Measurements from ENCODE around the gene SGSM1.

SGSM1 gene

DNA sequence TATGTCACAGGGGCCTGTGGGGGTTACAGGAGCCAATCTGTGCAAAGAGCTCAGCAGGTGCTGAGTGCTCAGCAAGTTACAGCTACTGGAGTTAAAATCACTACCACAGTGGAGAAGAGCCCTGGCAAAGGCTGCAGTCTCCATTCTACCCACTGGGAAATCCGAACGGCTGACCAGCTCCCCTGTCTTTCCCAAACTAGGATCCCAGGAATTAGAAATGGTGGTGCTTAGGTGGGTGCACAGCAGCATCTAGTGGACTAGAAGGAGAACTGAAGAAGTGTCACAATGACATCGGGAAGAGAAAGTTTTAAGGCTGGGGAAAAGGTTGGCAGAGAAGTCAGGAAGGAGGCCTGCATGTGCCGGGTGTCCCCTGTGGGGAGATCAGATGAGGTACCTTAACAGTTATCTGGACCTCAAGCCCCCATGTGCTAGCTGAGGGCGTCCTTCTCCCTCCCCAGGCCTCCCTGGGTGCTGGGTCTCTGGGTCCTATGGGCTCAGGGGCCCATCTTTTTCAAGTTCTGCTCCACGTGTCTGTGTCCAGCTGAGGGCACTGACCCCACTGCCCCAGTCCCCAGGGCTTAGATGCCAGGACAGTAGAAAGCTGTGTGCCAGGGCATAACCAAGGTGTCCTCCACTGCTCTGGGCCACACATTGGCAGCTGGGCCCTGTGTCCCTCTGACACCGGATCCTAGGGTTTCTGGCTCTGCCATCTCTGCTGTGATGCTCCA, 33.4 kb upstream of the SGSM1 start (continued):
- TF ChIP-seq, protein P1, sequence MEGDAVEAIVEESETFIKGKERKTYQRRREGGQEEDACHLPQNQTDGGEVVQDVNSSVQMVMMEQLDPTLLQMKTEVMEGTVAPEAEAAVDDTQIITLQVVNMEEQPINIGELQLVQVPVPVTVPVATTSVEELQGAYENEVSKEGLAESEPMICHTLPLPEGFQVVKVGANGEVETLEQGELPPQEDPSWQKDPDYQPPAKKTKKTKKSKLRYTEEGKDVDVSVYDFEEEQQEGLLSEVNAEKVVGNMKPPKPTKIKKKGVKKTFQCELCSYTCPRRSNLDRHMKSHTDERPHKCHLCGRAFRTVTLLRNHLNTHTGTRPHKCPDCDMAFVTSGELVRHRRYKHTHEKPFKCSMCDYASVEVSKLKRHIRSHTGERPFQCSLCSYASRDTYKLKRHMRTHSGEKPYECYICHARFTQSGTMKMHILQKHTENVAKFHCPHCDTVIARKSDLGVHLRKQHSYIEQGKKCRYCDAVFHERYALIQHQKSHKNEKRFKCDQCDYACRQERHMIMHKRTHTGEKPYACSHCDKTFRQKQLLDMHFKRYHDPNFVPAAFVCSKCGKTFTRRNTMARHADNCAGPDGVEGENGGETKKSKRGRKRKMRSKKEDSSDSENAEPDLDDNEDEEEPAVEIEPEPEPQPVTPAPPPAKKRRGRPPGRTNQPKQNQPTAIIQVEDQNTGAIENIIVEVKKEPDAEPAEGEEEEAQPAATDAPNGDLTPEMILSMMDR (tag by site-specific recombination; IDR thresholded peaks at IDR 0.05), result peak; percentile 84
- TF ChIP-seq ZNF560 (tag by site-specific recombination; IDR thresholded peaks at IDR 0.05; ENCODE audit: borderline replicate concordance), result no peak
- TF ChIP-seq OSR2 (tag by site-specific recombination; IDR thresholded peaks at IDR 0.05), result no peak

DNA sequence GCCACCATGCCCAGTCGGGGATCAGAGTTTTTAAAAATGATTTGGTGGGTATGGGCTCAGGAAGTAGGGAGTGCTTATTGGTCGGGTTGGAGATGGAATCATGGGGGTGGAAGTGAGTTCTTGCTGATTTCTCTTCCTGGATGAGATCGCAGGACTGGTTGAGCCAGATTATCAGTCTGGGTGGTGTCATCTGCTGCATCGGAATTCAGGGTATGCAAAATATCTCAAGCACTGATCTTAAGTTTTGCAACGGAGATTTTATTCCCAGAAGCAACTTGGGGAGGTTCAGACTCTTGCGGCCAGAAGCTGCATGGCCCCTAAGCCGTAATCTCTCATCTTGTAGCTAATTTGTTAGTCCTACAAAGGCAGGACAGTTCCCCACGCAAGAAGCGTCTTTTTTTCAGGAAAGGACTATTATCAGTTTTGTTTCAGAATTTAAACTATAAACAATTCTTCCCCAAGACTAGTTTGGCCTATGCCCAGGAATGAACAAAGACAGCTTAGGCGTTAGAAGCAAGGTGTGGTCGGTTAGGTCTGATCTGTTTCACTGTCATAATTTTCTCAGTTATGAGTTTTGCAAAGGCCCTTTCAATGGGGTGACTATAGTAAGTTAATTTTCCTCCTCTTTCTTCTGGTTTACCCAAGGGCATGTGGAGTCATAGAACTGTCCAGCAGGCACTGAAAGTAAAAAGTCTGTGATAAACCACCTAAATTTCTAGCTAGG, 30.1 kb upstream of the SGSM1 start:
- Histone ChIP-seq H3K4me3 (ENCODE audit: low read depth, low read length) (no peak overlapping the region), H3K4me1 (ENCODE audit: control insufficient read depth, insufficient read depth, low read length) (no peaks in the 10 kb centered on the region), H3K27ac (ENCODE audit: extremely low read depth, low read depth, low read length) (no peak overlapping the region), H3K36me3 (ENCODE audit: control insufficient read depth in 2 of 2, insufficient read depth in 1 of 2, low read length in 2 of 2) (no peaks in the 10 kb centered on the region), H3K9me3 (ENCODE audit: control insufficient read depth, insufficient read depth, low read depth, low read length) (no peaks in the 10 kb centered on the region)
- ChIA-PET CTCF (interaction anchor here (0.6 to 2.1 kb wide), 5 partner anchors 17 to 281 kb away, joined by 3 to 8 read pairs (median 5); no protein-coding TSS in a partner anchor), POLR2A (interaction anchor here (0.7 kb wide), 1 partner anchor 159 kb away, joined by 3 read pairs; no protein-coding TSS in a partner anchor)
- TF ChIP-seq ZBTB48 (tag by site-specific recombination; IDR thresholded peaks at IDR 0.05), result no peak

DNA sequence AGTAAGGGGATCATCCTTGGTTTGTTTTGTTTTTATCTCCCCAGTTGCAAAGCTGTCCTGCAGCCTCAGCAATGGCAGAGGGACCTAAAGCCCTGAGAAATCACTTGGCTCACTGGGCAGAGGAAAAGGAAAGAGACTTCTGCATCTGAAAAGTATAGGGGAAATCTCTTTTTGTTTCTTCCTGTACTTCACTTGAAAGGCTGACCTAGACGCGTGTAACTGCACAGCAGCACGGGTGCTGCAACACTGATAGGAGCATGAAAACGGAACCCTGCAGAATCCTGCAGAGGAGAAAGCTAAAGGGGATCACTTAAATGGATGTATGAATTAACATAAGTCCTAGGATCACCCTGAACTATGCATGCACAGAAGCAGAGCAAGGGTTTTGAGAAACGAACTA, 29.5 kb upstream of the SGSM1 start:
- no peak overlapping the region for H3K4me3 ChIP-seq (ENCODE audit: low read depth, low read length)
- H3K4me1 ChIP-seq (ENCODE audit: control insufficient read depth, insufficient read depth, low read length), result no peaks in the 10 kb centered on the region
- CTCF ChIA-PET, result interaction anchor here (0.5 to 2.1 kb wide), 5 partner anchors 18 to 281 kb away, joined by 3 to 8 read pairs (median 5); no protein-coding TSS in a partner anchor
- no peaks in the 10 kb centered on the region for H3K9me3 ChIP-seq (ENCODE audit: control insufficient read depth, insufficient read depth, low read depth, low read length)
- H3K27ac ChIP-seq (ENCODE audit: extremely low read depth, low read depth, low read length), result no peak overlapping the region
- POLR2A ChIA-PET, result interaction anchor here (0.6 kb wide), 1 partner anchor 48 kb away, joined by 7 read pairs; no protein-coding TSS in a partner anchor
- no peaks in the 10 kb centered on the region for H3K36me3 ChIP-seq (ENCODE audit: control insufficient read depth in 2 of 2, insufficient read depth in 1 of 2, low read length in 2 of 2)
- TF ChIP-seq TCF7L2 (IDR thresholded peaks at IDR 0.05; ENCODE audit: borderline replicate concordance, low read depth, low read length) (no peak), ZNF513 (tag by site-specific recombination; IDR thresholded peaks at IDR 0.05) (no peak), ZNF658 (tag by site-specific recombination; IDR thresholded peaks at IDR 0.05) (no peak), ZNF473 (tag by site-specific recombination; IDR thresholded peaks at IDR 0.05) (no peak), ZNF776 (tag by site-specific recombination; IDR thresholded peaks at IDR 0.05; ENCODE audit: borderline replicate concordance) (no peak), ZBTB11 (tag by site-specific recombination; conservative IDR thresholded peaks at IDR 0.05; ENCODE audit: low read depth) (no peak), ZNF423 (tag by site-specific recombination; IDR thresholded peaks at IDR 0.05) (no peak), ZNF529 (tag by site-specific recombination; IDR thresholded peaks at IDR 0.05; ENCODE audit: insufficient replicate concordance) (no peak), ZNF48 (tag by site-specific recombination; IDR thresholded peaks at IDR 0.05) (no peak), KLF7 (tag by site-specific recombination; IDR thresholded peaks at IDR 0.05; ENCODE audit: borderline replicate concordance) (no peak), ZNF26 (tag by site-specific recombination; IDR thresholded peaks at IDR 0.05) (no peak), ZNF221 (tag by site-specific recombination; IDR thresholded peaks at IDR 0.05; ENCODE audit: borderline replicate concordance) (no peak), ZNF704 (tag by site-specific recombination; IDR thresholded peaks at IDR 0.05) (no peak), GLI4 (tag by site-specific recombination; IDR thresholded peaks at IDR 0.05) (no peak)
